GM19043 (cell line): Measurements from ENCODE around the gene RAET1L.
A peak's percentile ranks its signal among the peaks of the same experiment; 100 is the strongest.
"Not testable (repeated sequence)": the region's sequence is repeated elsewhere in the genome, so short reads cannot be mapped to it uniquely, and the experiment has no call there.

Experiments used
- ATAC-seq: cut with Tn5 transposase; IDR thresholded peaks from one replicate; pipeline ENCODE4 v1.9.1; 2021; ENCODE audit warnings: low read depth; ENCODE audit not compliant: unreplicated experiment

The RAET1L gene, protein sequence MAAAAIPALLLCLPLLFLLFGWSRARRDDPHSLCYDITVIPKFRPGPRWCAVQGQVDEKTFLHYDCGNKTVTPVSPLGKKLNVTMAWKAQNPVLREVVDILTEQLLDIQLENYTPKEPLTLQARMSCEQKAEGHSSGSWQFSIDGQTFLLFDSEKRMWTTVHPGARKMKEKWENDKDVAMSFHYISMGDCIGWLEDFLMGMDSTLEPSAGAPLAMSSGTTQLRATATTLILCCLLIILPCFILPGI

DNA sequence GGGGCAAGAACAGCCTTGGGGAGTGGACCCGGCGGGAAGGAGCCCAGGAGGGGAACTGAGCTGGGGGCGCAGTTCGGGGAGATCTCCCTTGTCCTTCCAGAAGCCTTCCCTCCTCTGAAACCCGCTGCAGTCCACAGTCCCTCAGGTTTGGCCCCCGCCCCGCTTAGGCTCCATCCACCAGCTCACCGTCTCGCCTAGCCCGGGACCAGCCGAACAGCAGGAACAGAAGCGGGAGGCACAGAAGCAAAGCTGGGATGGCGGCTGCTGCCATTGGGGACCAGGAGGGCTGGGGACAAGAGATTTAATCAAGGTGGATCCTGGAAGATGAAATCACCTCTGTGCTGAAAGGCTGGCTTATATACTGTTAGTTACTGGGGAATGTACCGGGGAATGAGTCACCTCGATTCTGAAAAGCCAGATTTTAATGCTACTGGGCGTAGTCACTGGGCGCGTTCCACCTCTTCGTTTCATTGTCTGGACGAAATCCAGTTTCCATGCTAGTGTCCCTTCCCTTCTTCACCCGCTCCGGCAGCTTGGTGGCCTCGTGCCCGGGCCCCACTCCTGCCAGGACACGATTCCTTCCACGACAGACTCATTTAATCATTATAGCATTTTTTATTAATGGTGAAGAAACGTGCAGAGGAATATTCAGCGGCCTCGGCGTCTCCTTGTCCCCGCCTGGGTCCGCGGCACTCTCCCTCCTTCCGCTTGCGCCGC, at the start of gene RAET1L:
RAET1L (minus strand) TSS at position 332 of the 717 bp plus-strand sequence; CDS start at position 271, 61 bp downstream.
- ATAC-seq = no peak

DNA sequence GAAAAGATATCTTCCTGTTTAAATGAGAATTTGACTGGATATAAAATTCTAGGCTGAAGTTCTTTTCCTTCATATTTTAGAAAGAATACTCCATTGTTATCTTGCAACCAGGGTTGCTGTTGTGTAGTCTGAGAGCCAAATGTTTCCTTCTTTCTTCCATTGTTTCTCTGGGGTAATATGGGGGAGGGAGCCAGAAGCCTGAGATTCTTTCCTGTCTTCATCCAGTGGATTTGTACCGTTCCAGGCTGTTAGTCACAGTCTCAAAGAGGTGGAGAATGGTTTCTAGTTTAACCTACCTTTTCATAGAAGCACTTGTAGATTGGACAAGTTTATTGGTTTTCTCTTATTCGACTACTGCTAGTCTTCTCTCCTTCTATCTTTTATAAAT, 49.7 kb upstream of the RAET1L start:
- ATAC-seq = no peak

DNA sequence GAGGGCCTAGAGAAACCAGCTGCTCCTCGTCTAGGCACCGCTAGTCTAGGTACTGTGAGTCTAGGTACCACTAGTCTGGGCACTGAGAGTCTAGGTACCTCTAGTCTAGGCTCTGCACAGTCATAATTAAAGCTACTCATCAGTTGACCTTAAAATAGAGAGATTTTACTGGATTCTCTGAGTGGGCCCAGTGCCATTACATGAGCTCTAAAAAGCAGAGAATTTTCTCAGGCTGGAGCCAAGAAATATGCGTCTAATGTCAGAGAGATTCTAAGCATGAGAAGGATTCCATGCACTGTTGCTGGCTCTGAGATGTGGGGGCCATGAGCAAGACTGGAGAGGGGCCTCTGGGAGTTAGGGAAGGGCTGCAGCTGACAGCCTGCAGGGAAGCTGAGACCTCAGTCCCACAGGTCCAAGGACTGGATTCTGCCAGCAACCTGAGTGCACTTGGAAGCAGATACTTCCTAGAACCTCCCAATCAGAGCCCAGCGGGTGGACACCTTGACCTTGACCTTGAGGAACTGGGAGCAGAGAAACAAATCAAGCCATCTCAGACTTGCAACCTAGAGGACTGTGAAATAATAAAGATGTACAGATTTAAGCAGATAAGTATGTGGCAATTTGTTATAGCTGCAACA, 49.2 kb upstream of the RAET1L start:
- ATAC-seq = not testable (repeated sequence)

DNA sequence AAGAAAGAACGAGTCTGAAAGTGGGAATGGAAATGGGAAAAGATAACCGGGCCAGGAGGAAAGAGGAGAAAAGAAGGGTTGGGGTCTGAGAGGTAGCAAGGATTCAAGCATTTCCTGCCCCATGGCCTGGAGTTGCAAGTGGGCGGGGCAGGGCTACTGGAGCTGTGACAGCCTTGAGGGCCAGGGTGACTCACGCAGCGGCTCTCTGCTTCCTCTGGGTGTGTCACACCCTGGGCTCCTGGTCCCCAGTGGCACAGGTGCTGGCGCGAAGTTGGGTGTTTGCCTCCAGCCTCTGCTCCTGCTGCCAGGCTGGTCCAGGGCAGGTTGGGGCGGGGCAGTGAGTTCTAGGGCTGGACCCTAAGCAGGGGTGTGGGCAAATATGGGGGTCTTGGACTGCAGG, 46.9 kb upstream of the RAET1L start:
- ATAC-seq = no peak

DNA sequence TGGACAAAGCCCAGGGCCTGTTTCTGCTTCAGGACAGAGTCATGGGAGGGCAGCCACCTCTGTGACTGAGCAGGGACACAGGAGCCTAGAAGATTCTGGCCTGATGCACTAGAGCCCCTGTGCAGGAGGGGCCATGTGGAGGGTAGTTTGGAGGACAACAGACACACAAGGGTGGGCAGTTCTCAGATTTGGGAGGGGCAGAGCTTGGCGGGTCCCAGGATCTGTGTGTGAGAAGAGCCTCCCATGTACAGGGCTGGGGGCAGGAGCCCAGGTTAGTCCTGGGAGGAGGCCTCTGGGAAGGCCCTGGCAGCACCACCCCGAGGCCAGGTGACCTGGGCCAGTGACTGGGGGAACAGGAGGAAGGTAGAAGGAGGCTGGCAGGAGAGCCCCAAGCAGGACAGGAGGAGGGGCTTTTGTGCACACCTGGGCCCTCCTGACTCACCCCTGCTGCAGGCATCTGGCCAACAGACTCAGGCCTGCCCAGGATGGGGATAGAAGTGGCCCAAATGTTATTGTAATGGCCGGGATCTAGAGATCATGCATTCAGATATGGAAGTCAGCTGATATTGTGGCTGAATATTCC, 45.0 kb upstream of the RAET1L start:
- ATAC-seq = no peak

DNA sequence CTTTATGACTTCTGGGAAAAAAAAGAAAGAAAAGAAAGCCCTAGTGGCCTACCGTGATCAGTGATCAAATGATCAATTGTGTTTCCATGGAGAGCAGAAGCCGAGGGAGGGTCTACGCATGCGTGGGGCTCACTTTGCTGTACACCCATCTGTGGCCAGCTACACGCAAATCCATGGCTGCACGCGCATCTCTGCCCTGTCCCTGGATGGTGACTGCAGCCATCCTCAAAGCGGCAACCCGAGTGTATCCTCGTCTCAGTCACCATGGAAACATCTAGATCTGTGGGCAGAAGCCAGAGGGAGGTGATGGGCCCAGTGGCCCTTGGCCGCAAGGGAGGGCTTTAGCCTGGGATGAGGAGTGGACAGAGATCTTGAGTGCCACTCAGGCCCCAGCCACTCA, 44.4 kb upstream of the RAET1L start:
- ATAC-seq = no peak

DNA sequence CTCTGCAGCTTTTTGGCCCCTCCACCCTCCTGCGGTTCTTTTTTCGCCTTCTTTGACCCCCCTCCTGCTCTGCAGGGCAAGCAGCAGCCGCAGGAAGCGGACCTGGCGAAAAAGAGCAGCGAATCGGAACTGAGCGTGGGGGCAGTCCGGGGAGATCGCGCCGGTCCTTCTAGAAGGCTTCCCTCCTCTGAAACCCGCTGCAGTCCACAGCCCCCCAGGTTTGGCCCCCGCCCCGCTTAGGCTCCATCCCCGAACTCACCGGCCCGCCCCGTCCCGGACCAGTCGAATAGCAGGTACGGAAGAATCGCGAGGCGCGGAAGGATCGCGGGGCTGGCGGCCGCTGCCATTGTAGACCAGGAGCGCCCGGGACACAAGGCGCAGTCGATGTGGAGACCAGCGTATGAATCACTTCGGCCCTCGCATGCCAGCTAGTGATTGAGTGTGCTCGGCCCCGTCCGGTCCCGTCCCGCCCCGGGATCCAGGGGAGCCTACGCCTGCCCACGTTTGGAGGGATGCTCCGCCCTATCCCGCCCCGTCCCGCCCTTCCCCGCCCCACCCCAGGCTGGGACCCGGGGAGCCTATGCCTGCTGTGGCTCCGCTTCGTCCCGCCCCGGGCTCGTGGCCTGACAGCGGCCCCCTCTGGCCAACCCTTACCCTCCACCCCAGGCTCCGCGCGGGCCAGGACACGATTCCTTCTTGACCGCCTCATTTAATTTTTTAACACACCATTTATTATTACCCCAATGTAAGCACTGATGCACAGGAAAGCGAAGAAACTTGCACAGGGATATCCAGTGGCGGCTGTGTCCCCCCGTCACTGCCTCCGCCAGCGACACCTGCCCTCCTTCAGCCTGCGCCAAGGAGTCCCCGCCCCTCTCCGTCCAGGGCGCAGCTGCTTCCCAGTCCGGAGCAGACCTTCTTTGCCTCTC, 43.7 kb upstream of the RAET1L start, which contains the start of gene ULBP3:
ULBP3 (minus strand) TSS at position 402 of the 929 bp plus-strand sequence; CDS start at position 347, 55 bp downstream.
- ATAC-seq = peak; percentile 74

DNA sequence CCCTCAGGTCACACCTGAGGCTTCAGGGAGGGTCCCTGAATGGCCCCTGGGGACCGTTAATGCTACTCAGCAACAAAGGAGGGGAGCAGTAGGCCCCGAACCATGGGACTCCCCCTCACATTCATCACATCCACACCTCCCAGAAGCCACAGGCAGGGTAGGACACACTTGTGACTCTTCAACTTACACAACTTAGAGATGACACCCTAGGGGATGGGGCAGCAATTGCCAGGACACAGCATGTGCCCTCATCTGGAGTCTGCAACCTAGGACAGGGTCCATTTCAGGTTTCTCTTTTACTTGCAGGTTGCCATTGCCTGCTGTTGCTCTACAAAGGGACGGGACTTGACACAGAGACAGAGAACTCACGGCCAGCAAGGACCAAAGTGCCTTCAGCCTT, 42.8 kb upstream of the RAET1L start:
- no peak for ATAC-seq

DNA sequence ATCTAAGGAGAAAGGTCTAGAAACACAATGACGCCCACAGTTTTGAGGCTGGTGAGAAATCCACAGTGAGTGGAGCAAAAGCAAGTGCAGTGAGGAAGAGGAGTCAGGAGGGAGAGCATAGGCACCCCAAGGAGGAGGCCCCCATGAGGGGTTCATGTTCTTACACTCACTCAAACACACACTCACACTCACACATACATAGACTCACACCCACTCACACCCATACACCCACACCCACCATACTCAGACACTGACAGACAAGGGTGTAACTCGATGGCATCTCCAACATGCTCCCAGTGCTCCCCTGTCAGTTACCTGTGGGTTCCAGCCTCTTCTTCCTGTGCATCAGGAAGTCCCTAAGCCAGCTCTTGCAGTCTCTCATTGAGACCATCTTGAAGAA, 39.8 kb upstream of the RAET1L start:
- no peak for ATAC-seq

DNA sequence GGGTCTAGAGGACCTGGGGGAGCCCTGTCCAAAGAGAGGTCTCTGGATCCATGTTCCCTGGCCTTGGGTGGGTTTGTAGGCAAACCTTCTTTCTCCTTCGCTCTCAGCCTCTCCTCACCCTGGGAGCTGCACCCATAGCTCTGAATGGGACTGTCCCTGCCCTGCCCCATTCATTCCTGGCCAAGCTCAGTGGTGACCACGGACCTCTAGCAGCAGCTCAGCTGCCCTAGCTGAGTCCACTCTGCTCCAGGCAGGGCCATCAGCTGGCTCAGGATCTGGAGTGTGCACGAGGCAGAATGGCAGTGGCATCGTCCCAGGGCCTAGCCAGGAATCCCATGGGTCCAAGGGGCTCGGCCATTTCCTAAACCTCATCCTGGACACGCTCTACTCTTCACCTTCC, 38.3 kb upstream of the RAET1L start:
- ATAC-seq = no peak

DNA sequence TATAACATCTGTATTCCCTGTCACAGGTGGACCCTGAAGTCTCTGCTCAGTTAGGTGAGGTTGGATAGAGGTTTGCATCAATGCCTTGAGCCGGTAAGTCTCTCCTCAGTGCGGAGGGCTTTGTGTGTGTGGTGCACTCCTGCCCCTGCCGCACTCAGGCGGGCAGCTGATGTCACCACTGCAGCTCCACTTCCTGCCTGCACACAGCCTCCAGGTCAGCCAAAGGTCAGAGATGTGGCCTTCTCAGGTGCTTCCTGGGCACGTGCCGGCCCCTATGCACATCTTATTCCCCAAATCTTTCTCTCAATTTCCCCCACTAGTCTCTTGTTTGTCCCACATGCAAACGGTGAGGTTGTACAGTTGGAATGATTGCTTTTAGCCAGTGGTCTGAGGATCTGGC, 34.6 kb upstream of the RAET1L start:
- not testable (repeated sequence) for ATAC-seq

DNA sequence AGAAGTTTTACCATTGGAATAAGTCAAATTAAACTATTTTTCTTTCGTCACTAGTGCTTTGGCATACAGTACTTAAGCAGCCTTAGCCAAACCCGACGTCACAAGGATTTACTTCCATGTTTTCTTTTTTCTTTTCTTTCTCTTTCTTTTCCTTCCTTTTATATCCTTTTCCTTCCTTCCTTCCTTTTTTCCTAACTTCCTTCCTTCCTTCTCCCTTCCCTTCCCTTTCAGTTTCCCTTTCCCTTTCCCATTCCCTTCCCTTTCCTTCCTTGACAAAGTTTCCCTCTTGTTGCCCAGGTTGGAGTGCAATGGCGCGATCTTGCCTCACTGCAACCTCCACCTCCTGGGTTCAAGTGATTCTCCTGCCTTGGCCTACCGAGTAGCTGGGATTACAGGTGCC, 33.7 kb upstream of the RAET1L start:
- ATAC-seq = no peak

DNA sequence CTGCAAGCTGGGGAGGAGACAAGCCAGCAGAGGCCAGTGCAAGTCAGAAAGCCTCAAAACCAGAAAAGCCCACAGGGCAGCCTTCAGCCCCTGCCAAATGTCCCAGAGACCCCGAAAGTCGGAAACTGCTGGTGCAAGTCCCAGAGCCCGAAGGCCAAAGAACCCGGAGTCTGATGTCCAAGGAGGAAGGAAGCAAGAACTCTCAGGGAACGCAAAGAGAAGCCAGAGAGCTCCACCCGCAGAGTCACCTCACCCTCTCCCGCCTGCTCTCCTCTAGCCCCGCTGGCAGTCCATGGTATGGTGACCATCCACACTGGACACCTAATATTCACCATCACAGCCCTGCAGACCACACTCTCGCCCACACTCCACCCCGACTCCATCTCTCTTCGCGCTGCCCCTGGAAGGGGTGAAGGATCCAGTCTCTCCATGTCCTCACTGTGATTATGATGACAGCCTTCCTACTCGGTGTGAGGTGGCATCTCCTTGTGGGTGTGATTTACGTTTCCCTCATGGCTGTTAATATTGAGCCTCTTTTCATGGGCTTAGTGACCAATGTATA, 33.0 kb upstream of the RAET1L start:
- ATAC-seq = no peak

DNA sequence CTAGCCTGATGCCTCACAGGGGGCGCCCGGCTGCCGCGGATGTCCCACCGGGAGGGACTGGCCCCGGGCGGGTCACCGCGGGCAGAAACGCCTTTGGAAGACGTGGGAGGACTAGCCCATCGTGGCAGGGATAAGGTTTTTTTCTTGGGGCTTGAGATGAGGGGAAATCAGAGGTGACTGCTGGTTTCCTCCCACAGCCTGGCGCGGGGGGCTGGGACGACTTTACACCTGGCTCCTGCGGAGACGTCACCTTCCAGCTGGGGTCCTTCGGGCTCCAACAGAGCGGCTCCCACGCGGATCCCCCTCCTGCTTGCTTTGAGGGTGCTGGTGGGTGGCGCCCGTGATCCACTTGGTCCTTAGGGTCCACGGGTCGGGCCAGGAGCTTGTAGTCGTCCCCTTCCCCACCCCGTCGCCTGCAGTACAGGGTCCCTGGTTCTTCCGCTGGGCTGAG, 32.2 kb upstream of the RAET1L start:
- ATAC-seq = no peak

DNA sequence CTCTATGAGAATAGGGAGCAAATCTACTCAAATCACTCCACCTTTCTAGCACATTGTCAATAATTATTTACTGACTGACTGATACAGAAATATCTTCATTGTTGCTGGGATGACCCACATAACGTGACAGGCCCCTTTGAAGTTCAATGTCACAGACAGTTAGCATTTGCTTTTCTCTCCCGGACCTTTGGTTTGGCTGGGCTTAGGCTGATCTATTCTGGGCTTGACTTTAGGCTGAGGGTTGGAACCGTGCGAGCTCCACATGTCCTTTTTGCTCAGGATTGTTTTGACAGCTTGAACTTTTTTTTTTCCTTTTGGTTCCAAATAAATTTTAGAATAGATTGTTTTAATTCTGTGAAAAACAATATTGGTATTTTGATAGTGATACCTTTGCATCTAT, 31.6 kb upstream of the RAET1L start:
- ATAC-seq = no peak

DNA sequence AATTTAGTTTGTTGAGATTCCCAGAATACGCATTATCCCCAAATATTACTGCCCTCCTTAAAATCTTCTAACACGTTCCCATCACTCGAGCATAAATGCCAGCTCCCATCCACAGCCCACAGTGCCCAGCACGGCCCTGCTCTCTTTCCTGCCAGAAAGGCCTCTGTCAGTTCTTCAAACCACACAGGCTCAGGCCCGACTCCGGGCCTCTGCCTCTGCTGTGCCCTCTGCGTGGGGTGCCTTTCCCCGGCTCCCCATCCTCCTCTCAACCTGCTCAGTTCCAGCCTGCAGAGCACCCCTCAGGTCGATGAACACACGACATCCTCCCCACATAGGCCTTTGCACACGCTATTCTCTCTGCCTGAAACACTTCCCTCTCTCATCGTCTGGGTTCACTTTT, 30.8 kb upstream of the RAET1L start:
- no peak for ATAC-seq

DNA sequence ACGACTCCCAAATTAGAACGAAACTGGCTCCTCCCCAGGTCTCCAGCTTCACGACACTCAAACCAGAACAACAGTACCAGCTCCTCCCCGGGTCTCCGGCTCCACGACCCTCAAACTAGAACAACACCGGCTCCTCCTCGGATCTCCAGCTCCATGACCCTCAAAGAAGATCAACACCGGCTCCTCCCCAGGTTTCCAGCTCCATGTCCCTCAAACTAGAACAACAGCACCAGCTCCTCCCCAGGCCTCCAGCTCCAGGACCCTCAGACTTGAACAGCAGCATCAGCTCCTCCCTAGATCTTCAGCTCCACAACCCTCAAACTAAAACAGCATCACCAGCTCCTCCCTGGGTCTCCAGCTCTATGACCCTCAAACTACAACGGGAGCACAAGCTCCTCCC, 29.8 kb upstream of the RAET1L start:
- no peak for ATAC-seq

DNA sequence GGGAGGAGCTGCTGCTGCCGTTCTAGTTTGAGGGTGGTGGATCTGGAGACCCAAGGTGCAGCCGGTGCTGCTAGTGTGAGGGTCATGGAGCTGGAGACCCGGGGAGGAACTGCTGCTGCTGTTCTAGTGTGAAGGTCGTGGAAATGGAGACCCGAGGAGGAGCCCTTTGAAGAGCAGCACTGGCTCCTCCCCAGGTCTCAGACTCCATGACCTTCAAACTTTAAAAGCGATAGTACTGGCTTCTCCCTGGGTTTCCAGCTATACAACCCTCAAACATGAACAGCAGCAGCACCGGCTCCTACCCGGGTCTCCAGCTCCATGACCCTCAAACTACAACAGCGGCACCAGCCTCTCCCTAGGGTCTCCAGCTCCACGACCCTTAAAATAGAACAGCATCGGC, 28.1 kb upstream of the RAET1L start:
- ATAC-seq = no peak

DNA sequence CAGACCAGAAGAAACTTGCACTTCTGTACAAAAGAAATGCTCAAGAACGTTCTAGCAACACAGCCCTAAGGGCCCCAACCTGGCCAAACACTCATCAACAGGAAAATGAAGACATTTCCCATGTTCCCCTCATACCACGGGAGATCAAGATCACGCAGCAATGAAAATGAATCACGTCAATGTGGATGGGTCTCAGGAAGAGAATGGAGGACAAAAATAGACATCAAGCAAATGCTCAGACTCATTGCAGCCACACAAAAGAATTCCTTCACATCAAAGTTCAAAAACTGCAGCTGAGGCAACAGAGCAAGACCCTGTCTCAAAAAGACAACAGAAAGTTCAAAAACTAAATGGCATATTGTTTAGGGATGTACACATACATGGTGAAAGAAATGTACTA, 25.5 kb upstream of the RAET1L start:
- no peak for ATAC-seq

DNA sequence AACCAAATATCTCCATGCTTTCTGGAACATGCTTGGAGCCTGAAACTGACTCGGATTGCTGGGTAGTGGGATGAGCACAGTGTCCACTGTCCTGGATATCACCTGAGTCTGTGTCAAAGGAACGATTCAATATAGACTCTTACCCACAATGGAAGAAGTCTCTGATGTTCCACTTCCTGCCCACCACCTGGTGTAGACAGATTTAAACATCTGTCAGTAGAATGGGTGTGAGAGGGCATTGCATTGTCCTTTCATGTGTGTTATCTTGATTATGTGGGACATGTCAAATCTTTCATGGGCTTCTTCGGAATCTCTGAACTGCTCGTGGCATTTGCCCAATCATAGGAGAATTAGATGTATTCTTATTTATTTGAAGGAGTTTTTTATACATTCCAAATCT, 22.8 kb upstream of the RAET1L start:
- ATAC-seq = no peak
